ENCODE data around the gene KRT75.

DNA sequence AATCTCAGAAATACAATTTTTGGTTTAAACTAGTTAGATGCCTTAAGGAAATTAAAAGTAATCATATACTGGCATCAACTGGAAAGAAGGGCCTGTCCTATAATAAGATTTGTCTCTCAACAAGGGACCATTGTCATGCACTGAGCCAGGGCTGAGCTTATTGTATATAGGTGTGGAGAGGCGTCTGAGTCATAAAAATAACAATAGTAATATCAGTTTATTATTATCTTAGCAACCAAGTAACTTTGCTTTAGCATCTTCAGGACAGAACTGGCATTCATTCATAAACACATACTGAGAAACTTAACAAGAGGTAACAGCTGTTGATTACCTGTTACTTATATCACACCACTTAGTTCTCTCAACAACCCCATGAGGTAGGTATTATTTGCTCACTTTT, 7.1 kb downstream of the KRT75 start:
- TF ChIP-seq, protein P1, sequence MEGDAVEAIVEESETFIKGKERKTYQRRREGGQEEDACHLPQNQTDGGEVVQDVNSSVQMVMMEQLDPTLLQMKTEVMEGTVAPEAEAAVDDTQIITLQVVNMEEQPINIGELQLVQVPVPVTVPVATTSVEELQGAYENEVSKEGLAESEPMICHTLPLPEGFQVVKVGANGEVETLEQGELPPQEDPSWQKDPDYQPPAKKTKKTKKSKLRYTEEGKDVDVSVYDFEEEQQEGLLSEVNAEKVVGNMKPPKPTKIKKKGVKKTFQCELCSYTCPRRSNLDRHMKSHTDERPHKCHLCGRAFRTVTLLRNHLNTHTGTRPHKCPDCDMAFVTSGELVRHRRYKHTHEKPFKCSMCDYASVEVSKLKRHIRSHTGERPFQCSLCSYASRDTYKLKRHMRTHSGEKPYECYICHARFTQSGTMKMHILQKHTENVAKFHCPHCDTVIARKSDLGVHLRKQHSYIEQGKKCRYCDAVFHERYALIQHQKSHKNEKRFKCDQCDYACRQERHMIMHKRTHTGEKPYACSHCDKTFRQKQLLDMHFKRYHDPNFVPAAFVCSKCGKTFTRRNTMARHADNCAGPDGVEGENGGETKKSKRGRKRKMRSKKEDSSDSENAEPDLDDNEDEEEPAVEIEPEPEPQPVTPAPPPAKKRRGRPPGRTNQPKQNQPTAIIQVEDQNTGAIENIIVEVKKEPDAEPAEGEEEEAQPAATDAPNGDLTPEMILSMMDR (IDR thresholded peaks at IDR 0.05; ENCODE audit: low read depth, low read length, poor library complexity, severe bottlenecking) = no peak
- TF ChIP-seq EZH2phosphoT487 (IDR thresholded peaks at IDR 0.05; ENCODE audit: borderline replicate concordance, low read length) = no peak
